Trophoblast cell (in vitro differentiated cells and primary cell): ENCODE data around the gene FRMD4A.

Experiments used
- DNase-seq, 2 donors: peaks; one replicate each; pipeline ENCODE4 v3.0.0-alpha.2; 2016
- H2AFZ ChIP-seq: 2 replicates; pipeline ENCODE4 v1.6.1; 2013; ENCODE audit warnings: low read length, moderate library complexity, mild to moderate bottlenecking; ENCODE audit not compliant: insufficient read depth, poor library complexity
- H2AK5ac ChIP-seq: 2 replicates; pipeline ENCODE4 v1.6.1; 2013; ENCODE audit warnings: mild to moderate bottlenecking, low read length
- H2BK120ac ChIP-seq: 2 replicates; pipeline ENCODE4 v1.6.1; 2013; ENCODE audit warnings: low read length, mild to moderate bottlenecking, moderate library complexity; ENCODE audit not compliant: insufficient read depth, poor library complexity
- H2BK12ac ChIP-seq: 2 replicates; pipeline ENCODE4 v1.6.1; 2013; ENCODE audit warnings: mild to moderate bottlenecking, low read length, moderate library complexity
- H2BK5ac ChIP-seq: 2 replicates; pipeline ENCODE4 v1.6.1; 2013; ENCODE audit warnings: low read length, low read depth, moderate library complexity, mild to moderate bottlenecking; ENCODE audit not compliant: poor library complexity
- H3K14ac ChIP-seq: 2 replicates; pipeline ENCODE4 v1.6.1; 2013; ENCODE audit warnings: mild to moderate bottlenecking, low read length
- H3K18ac ChIP-seq: 2 replicates; pipeline ENCODE4 v1.6.1; 2013; ENCODE audit warnings: mild to moderate bottlenecking, low read length
- H3K23ac ChIP-seq: 2 replicates; pipeline ENCODE4 v1.6.1; 2013; ENCODE audit warnings: low read length
- H3K27ac ChIP-seq: 2 replicates; pipeline ENCODE4 v1.5.1; 2013; ENCODE audit warnings: low read depth, mild to moderate bottlenecking, inconsistent platforms, low read length, moderate library complexity
- H3K27me3 ChIP-seq: 2 replicates; pipeline ENCODE4 v1.6.1; 2013; ENCODE audit warnings: inconsistent platforms, mild to moderate bottlenecking, low read length, moderate library complexity; ENCODE audit not compliant: insufficient read depth
- H3K36me3 ChIP-seq, 2 experiments: 1 replicate in 1 of 2; 2 replicates in 1 of 2; pipeline ENCODE4 v1.6.1; 2013; ENCODE audit warnings: low read length in 2 of 2, mild to moderate bottlenecking in 2 of 2, moderate library complexity in 1 of 2; ENCODE audit not compliant: insufficient read depth in 2 of 2, control insufficient read depth in 1 of 2
- H3K4ac ChIP-seq: 2 replicates; pipeline ENCODE4 v1.6.1; 2013; ENCODE audit warnings: low read depth, mild to moderate bottlenecking, low read length, moderate library complexity
- H3K4me1 ChIP-seq, 2 experiments: 1 replicate in 1 of 2; 2 replicates in 1 of 2; pipeline ENCODE4 v1.6.1; 2013; ENCODE audit warnings: low read length in 2 of 2, mild to moderate bottlenecking in 2 of 2, moderate library complexity in 1 of 2; ENCODE audit not compliant: insufficient read depth in 2 of 2, control insufficient read depth in 1 of 2
- H3K4me2 ChIP-seq: 2 replicates; pipeline ENCODE4 v1.6.1; 2013; ENCODE audit warnings: inconsistent platforms, mild to moderate bottlenecking, low read length, moderate library complexity
- H3K4me3 ChIP-seq: 2 replicates; pipeline ENCODE4 v1.5.1; 2013; ENCODE audit warnings: mild to moderate bottlenecking, low read depth, low read length, inconsistent platforms
- H3K79me1 ChIP-seq: one replicate; pipeline ENCODE4 v1.6.1; 2013; ENCODE audit warnings: low read length
- H3K79me2 ChIP-seq: 2 replicates; pipeline ENCODE4 v1.6.1; 2013; ENCODE audit warnings: low read length, mild to moderate bottlenecking; ENCODE audit not compliant: control insufficient read depth, insufficient read depth, poor library complexity
- H3K9ac ChIP-seq: 2 replicates; pipeline ENCODE4 v1.6.1; 2013; ENCODE audit warnings: mild to moderate bottlenecking, low read length
- H3K9me3 ChIP-seq: 2 replicates; pipeline ENCODE4 v1.6.1; 2013; ENCODE audit warnings: low read depth, mild to moderate bottlenecking, control low read depth, inconsistent platforms, low read length; ENCODE audit not compliant: insufficient read depth
- H4K12ac ChIP-seq: 2 replicates; pipeline ENCODE4 v1.6.1; 2013; ENCODE audit warnings: low read depth, mild to moderate bottlenecking, low read length, moderate library complexity
- H4K8ac ChIP-seq: 2 replicates; pipeline ENCODE4 v1.6.1; 2013; ENCODE audit warnings: low read depth, mild to moderate bottlenecking, low read length, moderate library complexity
- H4K91ac ChIP-seq: one replicate; pipeline ENCODE4 v1.6.1; 2013; ENCODE audit warnings: low read depth, mild to moderate bottlenecking, low read length, moderate library complexity
- WGBS: extraction: QIAGEN DNeasy Blood & Tissue Kit; methylation state at CpG from one replicate; pipeline ENCODE4 v1.1.7; 2013; ENCODE audit warnings: missing lambda C conversion rate; ENCODE audit not compliant: insufficient read length, insufficient coverage; ENCODE audit errors: extremely low coverage; 5-methylcytosine and 5-hydroxymethylcytosine counted together

The FRMD4A gene

DNA sequence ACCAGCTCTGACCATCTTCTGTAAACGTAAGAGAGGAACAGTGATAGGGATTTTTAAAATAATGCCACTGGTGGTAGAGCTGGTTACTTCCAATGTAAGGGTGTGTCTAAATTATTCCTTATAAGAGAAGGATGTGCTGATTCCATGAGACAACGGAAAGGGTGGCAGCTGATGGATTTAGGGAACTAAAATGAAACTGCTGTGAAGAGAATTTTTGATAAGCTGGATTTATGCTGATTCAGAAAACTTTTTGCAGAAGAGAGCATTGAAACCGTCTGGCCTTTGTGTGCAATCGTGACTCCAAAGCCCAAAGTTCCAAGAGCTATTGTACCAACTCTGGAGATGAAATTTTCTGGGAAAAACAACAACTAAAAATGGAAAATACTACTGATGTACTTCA is 443.0 kb downstream of the FRMD4A start:
- Histone ChIP-seq H3K23ac (no peak overlapping the region), H2BK12ac (no peak overlapping the region), H3K14ac (no peak overlapping the region), H2BK5ac (no peak overlapping the region), H3K79me1 (peaks cover 10% of the 10 kb centered on the region), H3K4ac (no peak overlapping the region), H2AFZ (no peak overlapping the region), H4K8ac (no peak overlapping the region), H3K9me3 (peaks cover 2% of the 10 kb centered on the region), H3K4me2 (no peak overlapping the region), H3K4me1 (peaks cover 17 to 23% of the 10 kb centered on the region in 2 experiments), H3K27ac (no peak overlapping the region), H3K79me2 (peaks cover 7% of the 10 kb centered on the region), H4K91ac (no peak overlapping the region), H2AK5ac (no peak overlapping the region), H2BK120ac (no peak overlapping the region), H3K36me3 (no peaks in the 10 kb centered on the region), H3K27me3 (peaks cover 4% of the 10 kb centered on the region), H4K12ac (no peak overlapping the region), H3K18ac (no peak overlapping the region), H3K9ac (no peak overlapping the region), H3K4me3 (no peak overlapping the region)
- DNase-seq, result peak in 1 of 2 donors; percentile 22
- WGBS, result no CpG with 5 or more reads among the region's 4 CpGs

- H2AK5ac ChIP-seq, result no peak overlapping the region
- H3K9ac ChIP-seq, result no peak overlapping the region
- H2BK12ac ChIP-seq, result no peak overlapping the region
- no peak overlapping the region for H4K12ac ChIP-seq
- H3K9me3 ChIP-seq, result peaks cover 2% of the 10 kb centered on the region
- no peak overlapping the region for H3K4me3 ChIP-seq
- no peak overlapping the region for H3K4me2 ChIP-seq
- no peak overlapping the region for H2BK120ac ChIP-seq
- no peaks in the 10 kb centered on the region for H3K27me3 ChIP-seq
- DNase-seq, result no peak
- no peak overlapping the region for H3K14ac ChIP-seq
- no peak overlapping the region for H2BK5ac ChIP-seq
- H3K23ac ChIP-seq, result no peak overlapping the region
- no peaks in the 10 kb centered on the region for H3K79me2 ChIP-seq
- H2AFZ ChIP-seq, result no peak overlapping the region
- no peak overlapping the region for H4K8ac ChIP-seq
- H3K4ac ChIP-seq, result no peak overlapping the region
- no peak overlapping the region for H4K91ac ChIP-seq
- no peak overlapping the region for H3K27ac ChIP-seq
- H3K18ac ChIP-seq, result no peak overlapping the region
- H3K36me3 ChIP-seq, result no peaks in the 10 kb centered on the region
- no CpG with 5 or more reads among the region's 9 CpGs for WGBS
- peaks cover 2% of the 10 kb centered on the region for H3K79me1 ChIP-seq
- H3K4me1 ChIP-seq, result peaks cover 18 to 31% of the 10 kb centered on the region in 2 experiments
These were observed 445.3 kb downstream of the FRMD4A start for GRCh38 chr10:13885238-13885990.

DNA sequence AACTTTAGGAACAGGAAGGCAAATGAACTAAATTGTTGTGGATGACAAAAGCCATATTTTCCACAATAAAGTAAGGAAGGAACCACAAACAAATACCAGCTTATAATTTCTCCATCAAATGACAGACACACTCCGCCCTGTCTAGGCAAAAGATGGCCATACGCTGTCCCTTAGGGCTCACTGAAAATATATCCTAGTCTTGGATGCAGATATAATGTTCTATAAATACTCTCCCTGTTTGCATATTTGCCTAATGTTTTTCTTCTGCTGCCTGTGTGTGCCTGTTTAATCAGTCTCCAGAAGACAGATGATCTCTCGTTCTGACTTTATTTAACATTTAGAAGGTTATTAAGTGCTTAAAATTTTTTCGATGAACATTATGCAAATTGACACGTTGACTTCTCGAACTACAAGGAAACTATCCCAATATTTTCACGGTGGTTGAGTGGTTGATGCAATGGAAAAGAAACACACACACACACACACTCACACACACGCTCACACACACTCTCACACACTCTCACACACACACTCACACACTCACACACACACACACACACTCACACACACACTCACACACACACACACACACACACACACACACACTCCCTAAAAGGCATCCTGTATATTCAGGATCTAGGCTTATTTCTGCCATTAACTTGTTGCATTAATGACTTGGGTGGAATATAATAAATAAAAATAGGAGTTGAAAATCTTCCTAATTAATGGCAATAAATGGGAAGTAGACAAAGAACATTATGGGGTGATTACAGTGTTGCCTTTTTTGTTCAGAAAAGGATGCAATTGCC is 446.9 kb downstream of the FRMD4A start:
- Histone ChIP-seq H3K4me3 (no peak overlapping the region), H2AK5ac (no peak overlapping the region), H4K12ac (no peak overlapping the region), H2AFZ (no peak overlapping the region), H2BK120ac (no peak overlapping the region), H2BK12ac (no peak overlapping the region), H3K27ac (no peak overlapping the region), H3K4me2 (no peak overlapping the region), H2BK5ac (no peak overlapping the region), H3K14ac (no peak overlapping the region), H3K9ac (no peak overlapping the region), H3K36me3 (no peaks in the 10 kb centered on the region), H3K23ac (no peak overlapping the region), H3K27me3 (no peaks in the 10 kb centered on the region), H3K9me3 (peaks cover 2% of the 10 kb centered on the region), H4K91ac (no peak overlapping the region), H4K8ac (no peak overlapping the region), H3K4me1 (peaks cover 15 to 27% of the 10 kb centered on the region in 2 experiments), H3K4ac (no peak overlapping the region), H3K79me2 (no peaks in the 10 kb centered on the region), H3K79me1 (peaks cover 2% of the 10 kb centered on the region), H3K18ac (no peak overlapping the region)
- WGBS, result no CpG with 5 or more reads among the region's 8 CpGs
- DNase-seq, result no peak

DNA sequence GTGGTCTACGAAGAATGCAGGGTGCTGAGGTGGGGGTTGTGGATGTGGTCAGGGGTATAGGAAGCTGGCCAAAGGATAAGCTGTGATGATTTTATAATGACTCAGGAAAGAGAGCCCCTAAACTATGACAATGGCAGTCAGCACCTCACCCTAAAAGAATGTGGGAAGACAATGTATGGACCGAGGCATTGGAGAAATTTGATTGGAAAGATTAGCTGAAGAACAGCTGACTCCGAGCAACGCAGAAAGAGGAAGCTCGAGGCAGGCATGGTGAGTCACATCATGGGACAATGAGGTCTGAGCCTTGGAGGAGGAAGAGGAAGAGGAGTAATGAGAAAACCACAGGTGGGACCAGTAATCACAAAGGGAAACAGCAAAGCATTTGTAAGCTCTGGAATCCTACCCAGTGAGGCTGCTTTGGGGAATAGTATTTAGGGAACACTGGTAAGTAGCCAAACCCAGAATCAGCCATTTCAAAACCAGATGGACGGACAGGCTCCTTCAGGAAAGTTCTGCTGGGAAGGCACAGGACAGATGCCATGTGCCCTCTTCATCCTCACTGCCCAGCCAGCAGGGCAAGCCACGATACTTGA is 448.5 kb downstream of the FRMD4A start:
- whole genome bisulfite sequencing, result no CpG with 5 or more reads among the region's 7 CpGs

More for the DNA sequence above, 448.5 kb downstream of the FRMD4A start:
- Histone ChIP-seq H2BK5ac (peak overlapping the region; percentile 4), H3K36me3 (no peaks in the 10 kb centered on the region), H3K4ac (no peak overlapping the region), H4K12ac (no peak overlapping the region), H3K27me3 (no peaks in the 10 kb centered on the region), H3K79me1 (peaks cover 2% of the 10 kb centered on the region), H4K91ac (peak overlapping the region; percentile 55), H3K27ac (peak overlapping the region; percentile 67), H2AK5ac (no peak overlapping the region), H3K79me2 (no peaks in the 10 kb centered on the region), H4K8ac (peak overlapping the region; percentile 26), H3K4me1 (peaks cover 15 to 32% of the 10 kb centered on the region in 2 experiments), H3K23ac (no peak overlapping the region), H3K14ac (no peak overlapping the region), H2AFZ (peak overlapping the region; percentile 11), H2BK120ac (peak overlapping the region; percentile 76), H3K18ac (no peak overlapping the region), H3K4me2 (peak overlapping the region; percentile 28), H3K9ac (no peak overlapping the region), H3K9me3 (peaks cover 2% of the 10 kb centered on the region), H2BK12ac (peak overlapping the region; percentile 67), H3K4me3 (no peak overlapping the region)
- DNase-seq, result peak; percentile 77 to 86
